ENCODE results near the gene MTO1. TPM values are rescaled to one million over a fixed set of nuclear protein-coding genes. Genes with fewer than 3 reads are reported as not detected.

MTO1 gene
- polyA plus RNA-seq, 1 of the 3 experiments (the other 2 are of a cell fraction): 11.4 TPM

DNA sequence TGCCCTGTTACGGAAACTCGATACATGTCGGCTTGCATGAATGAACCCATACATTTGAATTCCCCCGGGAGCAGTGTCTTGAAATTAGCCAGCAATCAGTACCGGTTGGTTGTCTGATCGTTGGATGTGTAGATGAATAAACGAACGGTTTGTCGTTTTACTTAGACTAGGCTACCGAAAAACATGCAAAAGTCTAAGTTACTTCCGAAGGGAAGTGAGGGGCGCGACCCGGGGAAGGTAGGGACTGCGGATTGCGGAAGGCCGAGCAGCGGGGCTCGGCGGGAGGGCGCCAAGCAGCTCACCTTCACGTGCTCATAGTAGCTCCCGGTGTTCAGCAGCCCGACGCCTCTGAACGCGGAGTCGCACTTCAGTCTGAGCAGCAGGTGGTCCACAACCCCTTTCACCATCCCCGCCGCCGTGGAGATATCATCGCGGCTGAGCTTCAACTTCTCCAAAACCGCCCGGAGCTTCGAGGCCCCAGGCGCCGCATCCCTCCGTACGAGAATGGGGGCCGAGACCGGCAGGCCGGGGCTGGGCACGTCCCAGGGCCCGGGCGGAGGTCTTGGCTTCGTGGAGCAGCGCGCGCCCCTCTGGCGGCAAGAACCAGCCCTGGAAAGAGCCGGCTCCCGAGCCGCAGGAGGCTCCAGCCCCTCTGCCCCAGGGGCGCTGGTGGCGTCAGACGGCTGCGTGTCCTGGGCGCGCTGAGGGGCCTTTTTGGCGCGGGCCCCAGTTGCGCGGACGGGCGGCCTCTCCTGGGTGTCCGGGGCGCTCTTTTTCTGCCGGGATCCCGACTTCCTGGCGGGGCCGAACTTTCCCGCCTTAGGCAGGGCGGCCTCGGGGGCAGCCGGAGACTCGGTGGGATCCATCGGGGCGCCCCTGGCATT is 10.1 kb upstream of the MTO1 start:
- no peaks in the 10 kb centered on the region for H4K20me1 ChIP-seq (ENCODE audit: insufficient read depth)
- H3K9me3 ChIP-seq: no peaks in the 10 kb centered on the region
- H3K4me1 ChIP-seq (ENCODE audit: control insufficient read depth in 1 of 2, insufficient read depth in 2 of 2, low read depth in 1 of 2, low read length in 1 of 2): peaks cover 0 to 2% of the 10 kb centered on the region in 2 experiments; a peak in 1 of 4 replicates
- no peaks in the 10 kb centered on the region for H3K79me2 ChIP-seq (ENCODE audit: insufficient read depth)
- no peaks in the 10 kb centered on the region for H3F3A ChIP-seq (replicated peaks; ENCODE audit: insufficient read depth)
- peak overlapping the region; percentile 68; the same call in 1 of the 2 replicates for H2AFZ ChIP-seq (ENCODE audit: low read depth)
- H3K36me3 ChIP-seq (replicated peaks in 1 of 2; ENCODE audit: control insufficient read depth in 1 of 2, insufficient read depth in 2 of 2, low read length in 1 of 2): no peaks in the 10 kb centered on the region
- H3K9me2 ChIP-seq: no peaks in the 10 kb centered on the region
- H3K27me3 ChIP-seq (ENCODE audit: insufficient read depth): peaks cover 18% of the 10 kb centered on the region
- peak overlapping the region in 1 of 2 experiments; percentile 13; a peak in 1 of 4 replicates for H3K4me3 ChIP-seq (ENCODE audit: low read depth in 2 of 2, low read length in 1 of 2)
- peak overlapping the region; percentile 59 for H3K4me2 ChIP-seq
- POLR2A ChIA-PET: interaction anchor here (2.2 kb wide), 1 partner anchor 10 kb away, joined by 6 read pairs; the partner anchor contains the start of gene MTO1
- H3K27ac ChIP-seq (ENCODE audit: low read depth in 2 of 2, low read length in 1 of 2): no peak overlapping the region
- CTCF ChIA-PET: interaction anchor here (0.6 to 0.9 kb wide), 2 partner anchors 10 to 899 kb away, joined by 4 read pairs; partner anchors contain the start of gene MTO1
- H3K9ac ChIP-seq: no peak overlapping the region
- DNase-seq: peak; percentile 71
- WGBS (ENCODE audit: low lambda C conversion rate): 10% methylated on average over 43 of the region's 79 CpGs
- TF ChIP-seq RFX5 (IDR thresholded peaks at IDR 0.05; ENCODE audit: low read length) (no peak), MAX (IDR thresholded peaks at IDR 0.05; ENCODE audit: low read depth) (0 out of 2 replicates have a peak, but pooled peaks have one; percentile 14)

- TF ChIP-seq CTCF (IDR thresholded peaks at IDR 0.05) (no peak), FOSL2 (IDR thresholded peaks at IDR 0.05; ENCODE audit: borderline replicate concordance, low read depth) (no peak), ZBTB33 (IDR thresholded peaks at IDR 0.05; ENCODE audit: borderline replicate concordance, low read depth) (no peak), YY1 (IDR thresholded peaks at IDR 0.05; ENCODE audit: low read depth) (no peak), FOXM1 (IDR thresholded peaks at IDR 0.05; ENCODE audit: low read depth) (no peak), NRF1 (IDR thresholded peaks at IDR 0.05; ENCODE audit: low read depth, low read length) (no peak), ELF1 (IDR thresholded peaks at IDR 0.05) (no peak), SMC3 (IDR thresholded peaks at IDR 0.05; ENCODE audit: low read depth, low read length) (no peak), FOXJ3 (CRISPR knock-in tag; IDR thresholded peaks at IDR 0.05) (no peak), JUND (IDR thresholded peaks at IDR 0.05) (no peak), MXI1 (IDR thresholded peaks at IDR 0.05; ENCODE audit: low read depth, low read length) (no peak), SIN3A (IDR thresholded peaks at IDR 0.05; ENCODE audit: borderline replicate concordance, low read depth, low read length) (no peak), RXRA (IDR thresholded peaks at IDR 0.05; ENCODE audit: borderline replicate concordance, low read depth) (no peak), RAD21 (IDR thresholded peaks at IDR 0.05; ENCODE audit: low read length) (no peak), TAF1 (IDR thresholded peaks at IDR 0.05; ENCODE audit: borderline replicate concordance, low read depth, low read length) (no peak)
- TF ChIP-seq, protein P1, sequence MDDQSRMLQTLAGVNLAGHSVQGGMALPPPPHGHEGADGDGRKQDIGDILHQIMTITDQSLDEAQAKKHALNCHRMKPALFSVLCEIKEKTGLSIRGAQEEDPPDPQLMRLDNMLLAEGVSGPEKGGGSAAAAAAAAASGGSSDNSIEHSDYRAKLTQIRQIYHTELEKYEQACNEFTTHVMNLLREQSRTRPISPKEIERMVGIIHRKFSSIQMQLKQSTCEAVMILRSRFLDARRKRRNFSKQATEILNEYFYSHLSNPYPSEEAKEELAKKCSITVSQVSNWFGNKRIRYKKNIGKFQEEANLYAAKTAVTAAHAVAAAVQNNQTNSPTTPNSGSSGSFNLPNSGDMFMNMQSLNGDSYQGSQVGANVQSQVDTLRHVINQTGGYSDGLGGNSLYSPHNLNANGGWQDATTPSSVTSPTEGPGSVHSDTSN (IDR thresholded peaks at IDR 0.05): no peak
- peaks cover 0 to 2% of the 10 kb centered on the region in 2 experiments; a peak in 1 of 4 replicates for H3K4me1 ChIP-seq (ENCODE audit: control insufficient read depth in 1 of 2, insufficient read depth in 2 of 2, low read depth in 1 of 2, low read length in 1 of 2)
- H4K20me1 ChIP-seq (ENCODE audit: insufficient read depth): no peaks in the 10 kb centered on the region
- H3K9me3 ChIP-seq: no peaks in the 10 kb centered on the region
- DNase-seq: no peak
- CTCF ChIA-PET: interaction anchor here (0.9 kb wide), 1 partner anchor 9 kb away, joined by 4 read pairs; the partner anchor contains the start of gene MTO1
- no peaks in the 10 kb centered on the region for H3F3A ChIP-seq (replicated peaks; ENCODE audit: insufficient read depth)
- H3K79me2 ChIP-seq (ENCODE audit: insufficient read depth): no peaks in the 10 kb centered on the region
- POLR2A ChIA-PET: interaction anchor here (2.2 kb wide), 1 partner anchor 9 kb away, joined by 6 read pairs; the partner anchor contains the start of gene MTO1
- H3K36me3 ChIP-seq (replicated peaks in 1 of 2; ENCODE audit: control insufficient read depth in 1 of 2, insufficient read depth in 2 of 2, low read length in 1 of 2): no peaks in the 10 kb centered on the region
- H3K4me3 ChIP-seq (ENCODE audit: low read depth in 2 of 2, low read length in 1 of 2): peak within 1 kb of the TSS in 1 of 2 experiments; percentile 13; a peak in 1 of 4 replicates
- H2AFZ ChIP-seq (ENCODE audit: low read depth): peak within 1 kb of the TSS; percentile 68; the same call in 1 of the 2 replicates
- 50% methylated on average over 2 of the region's 23 CpGs for WGBS (ENCODE audit: low lambda C conversion rate)
- no peaks in the 10 kb centered on the region for H3K9me2 ChIP-seq
- H3K27ac ChIP-seq (ENCODE audit: low read depth in 2 of 2, low read length in 1 of 2): no peak within 1 kb of the TSS
- H3K9ac ChIP-seq: no peak within 1 kb of the TSS
- peak within 1 kb of the TSS; percentile 59 for H3K4me2 ChIP-seq
- peaks cover 18% of the 10 kb centered on the region for H3K27me3 ChIP-seq (ENCODE audit: insufficient read depth)
These were observed 9.5 kb upstream of the MTO1 start, which contains the start of gene CGAS for GRCh38 chr6:73452107-73452461. CGAS (minus strand) TSS chr6:73452297; CDS start chr6:73452181, 116 bp downstream.
